ENCODE measurements around the gene SMIM12.

Gene SMIM12, protein sequence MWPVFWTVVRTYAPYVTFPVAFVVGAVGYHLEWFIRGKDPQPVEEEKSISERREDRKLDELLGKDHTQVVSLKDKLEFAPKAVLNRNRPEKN

DNA sequence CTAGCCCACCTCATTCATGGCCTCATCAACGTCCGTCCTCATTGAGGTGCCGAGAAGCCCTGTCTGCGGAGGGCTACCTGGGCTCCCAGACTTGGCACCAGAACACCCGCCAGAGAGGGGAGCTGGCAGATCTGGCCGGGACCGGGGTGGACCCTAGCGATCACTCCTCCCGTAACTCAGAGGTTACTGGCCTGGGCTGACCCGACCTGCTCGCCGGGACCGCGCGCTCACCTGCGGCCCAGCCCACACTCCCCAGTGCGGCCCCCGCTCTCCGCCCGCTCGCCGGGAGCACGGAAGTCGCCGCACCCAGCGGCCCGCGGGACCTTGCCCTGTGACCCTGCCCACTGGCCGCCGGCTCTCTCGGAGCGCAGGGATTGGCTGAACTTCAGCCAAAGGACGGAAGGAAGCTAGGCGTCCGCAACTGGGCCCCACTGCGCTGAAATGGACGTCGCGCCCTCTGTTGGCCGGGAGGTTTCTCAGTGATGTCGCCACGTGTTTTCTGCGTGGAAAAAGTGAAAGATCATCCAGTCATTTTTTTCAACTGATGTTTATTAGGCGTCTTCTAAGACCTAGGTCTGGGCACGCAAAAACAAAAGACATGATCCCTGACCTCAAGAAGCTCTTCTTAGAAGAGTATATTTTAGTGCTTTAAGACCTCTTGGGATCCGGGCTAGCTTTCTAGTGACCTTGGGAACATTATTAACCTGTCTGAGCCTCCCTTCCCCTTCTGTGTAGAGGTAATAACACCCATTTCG, at the start of gene SMIM12:
TSS of gene SMIM12 (minus strand) at position 304 of the 755 bp plus-strand sequence. CDS start 3,772 bp downstream, outside the sequence.
- DNase-seq = peak; percentile 78

DNA sequence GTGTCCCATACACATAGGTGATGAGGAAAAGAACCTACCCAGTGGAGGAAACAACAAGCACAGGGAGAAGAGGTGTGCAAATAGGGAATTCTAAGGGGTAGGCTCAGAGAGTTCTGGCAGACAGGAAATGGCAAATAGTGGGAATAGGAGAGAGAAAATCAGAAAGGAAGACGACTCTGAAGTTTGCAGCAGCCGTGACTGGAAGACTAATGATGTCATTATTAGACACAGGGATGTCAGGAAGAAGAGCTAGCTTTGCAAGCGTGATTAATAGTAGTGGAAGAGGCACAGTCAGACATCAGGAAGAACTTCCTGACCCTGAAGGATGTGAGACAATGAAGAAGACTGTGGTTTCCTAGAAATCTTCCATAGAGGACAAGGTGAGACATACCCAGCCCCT, 48.8 kb upstream of the SMIM12 start:
- DNase-seq = no peak

DNA sequence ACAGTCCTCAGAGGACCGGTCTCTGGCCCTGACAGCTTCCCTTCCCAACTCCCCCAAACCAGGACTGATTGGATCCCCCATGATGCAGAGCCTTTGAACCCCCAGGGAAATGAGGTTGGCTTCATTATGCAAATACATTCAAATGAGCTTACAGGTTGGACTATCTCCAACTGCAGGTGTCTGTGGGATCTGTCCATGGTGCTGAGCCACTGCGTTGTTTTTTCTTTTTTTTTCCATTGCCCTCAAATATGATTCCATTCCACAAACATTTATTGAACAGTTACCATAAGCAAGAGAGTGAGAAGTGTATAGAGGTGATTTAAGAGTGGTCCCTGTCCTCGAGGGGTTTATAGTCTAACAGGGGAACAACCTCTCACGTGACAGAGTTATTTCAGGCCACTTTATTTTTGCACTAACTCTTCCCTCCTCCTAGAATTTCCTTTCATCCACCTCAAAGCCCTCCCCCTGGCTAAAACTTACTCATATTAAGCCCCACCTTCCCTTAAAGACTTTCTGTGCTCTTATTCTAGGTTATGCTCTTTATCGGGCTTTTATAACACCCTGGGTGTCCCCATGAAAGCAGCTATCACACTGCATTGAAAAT, 48.0 kb upstream of the SMIM12 start:
- DNase-seq = no peak

DNA sequence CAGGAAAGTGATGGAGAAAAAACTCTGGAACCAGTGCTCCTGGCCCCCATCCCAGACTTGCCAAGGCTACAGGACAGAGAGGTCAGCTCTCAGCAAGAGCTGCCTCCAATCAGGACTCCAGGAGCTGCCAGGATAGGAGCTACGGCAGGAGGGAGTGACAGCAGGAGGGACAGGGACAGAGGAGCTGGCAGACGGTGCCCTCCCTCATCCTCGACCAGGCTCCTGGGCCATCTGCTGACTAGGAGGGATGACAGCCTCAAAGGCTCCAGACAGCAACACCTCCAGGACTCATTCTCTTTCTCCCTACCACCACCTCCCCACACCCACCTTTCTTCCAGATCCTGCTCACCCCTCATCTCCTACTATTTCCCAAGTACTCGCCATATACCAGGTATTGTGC, 47.2 kb upstream of the SMIM12 start:
- no peak for DNase-seq

DNA sequence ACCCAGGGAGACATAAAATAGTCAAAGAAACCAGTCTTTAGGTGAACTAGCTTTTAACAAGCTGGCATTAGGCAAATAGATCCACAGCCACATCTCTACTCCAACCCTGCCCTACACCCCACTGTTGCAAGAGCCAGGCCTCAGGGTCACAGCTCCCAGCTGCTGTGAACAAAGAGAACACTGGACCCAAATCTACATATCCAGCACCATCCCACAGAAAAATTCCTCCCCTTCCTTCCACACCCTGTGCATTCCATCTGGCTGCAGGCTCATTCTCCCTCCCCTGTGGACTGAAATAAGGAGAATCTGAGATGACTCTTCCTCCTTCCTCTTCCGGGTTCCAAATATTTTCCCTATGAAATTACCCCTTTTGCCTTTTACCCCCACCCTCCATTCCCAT, 46.7 kb upstream of the SMIM12 start:
- DNase-seq = no peak

DNA sequence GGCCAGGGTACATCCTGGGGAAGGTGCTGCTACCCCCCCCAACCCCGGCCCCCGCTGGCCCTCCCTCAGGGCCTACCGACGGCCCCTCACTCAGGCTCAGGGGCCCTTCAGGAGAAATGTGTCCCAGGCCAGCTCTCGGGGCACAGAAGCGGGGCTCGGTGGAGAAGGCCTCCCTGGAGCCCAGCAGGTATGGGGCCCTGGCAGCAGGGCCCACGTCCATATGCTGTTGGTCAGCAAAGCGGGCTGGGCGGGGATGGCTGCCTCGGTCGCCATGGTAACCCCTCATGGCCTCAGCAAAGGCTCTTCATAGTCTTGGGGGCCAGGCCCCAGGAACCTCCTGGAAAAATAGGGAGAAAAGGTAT, 45.5 kb upstream of the SMIM12 start:
- DNase-seq = no peak

DNA sequence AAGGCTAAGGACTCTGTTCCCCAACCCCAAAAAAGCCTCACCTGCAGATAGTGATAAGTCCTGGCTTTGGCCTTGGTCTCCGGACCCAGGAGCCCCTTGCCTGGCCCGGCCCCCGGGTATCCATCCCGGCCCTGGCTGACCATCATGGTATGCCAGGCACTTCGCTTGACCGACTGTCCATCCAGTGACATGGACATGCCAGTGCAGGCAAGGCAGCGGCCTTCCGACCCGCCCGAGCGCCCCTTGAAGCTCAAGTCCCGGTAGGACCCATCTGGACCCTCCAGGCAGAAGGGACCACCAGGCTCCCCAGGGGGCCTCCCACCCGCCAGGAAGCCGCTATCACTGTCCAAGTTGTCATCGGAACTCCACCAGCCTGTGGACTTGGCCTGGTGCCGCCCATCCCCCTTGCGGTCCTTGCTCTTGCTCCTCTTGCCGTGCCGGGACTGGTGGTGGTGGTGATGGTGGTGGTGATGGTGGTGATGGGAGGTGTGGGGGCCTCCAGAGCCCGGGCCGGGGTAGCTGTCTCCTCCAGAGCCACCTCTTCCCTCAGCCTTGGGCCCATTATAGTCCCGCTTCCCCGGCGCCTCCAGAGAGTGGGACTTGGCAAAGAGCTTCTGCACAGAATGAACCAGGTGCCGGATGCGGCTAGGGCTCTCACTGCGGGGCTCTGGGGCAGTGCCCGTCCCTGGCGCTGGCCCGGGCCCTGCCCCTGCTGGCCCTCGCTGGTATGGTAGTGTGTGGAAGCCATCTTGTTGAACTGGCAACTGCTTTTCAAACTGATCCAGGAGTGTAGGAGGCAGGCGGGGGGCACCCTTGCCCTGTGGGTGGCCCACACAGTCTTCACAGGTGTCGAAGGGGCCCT, 44.9 kb upstream of the SMIM12 start:
- DNase-seq = no peak

DNA sequence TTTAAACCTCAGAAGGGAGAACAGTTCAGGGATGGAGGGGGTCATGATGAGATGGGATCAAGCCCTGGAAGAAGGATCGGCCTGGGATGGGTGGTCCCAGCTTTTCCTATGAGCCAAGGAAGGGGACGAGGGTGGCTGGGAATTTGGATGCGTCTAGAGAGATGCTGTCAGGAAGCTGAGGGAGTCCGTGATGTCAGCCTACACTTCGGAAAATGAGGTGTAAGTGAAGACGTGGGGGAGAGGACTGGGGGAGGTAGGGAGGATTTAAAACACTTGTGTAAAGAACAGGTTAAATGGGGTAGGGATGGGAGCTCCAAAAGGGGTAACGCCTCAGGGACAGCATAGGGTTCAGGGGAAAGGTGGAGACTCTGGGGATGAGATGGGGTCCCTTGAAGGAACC, 42.4 kb upstream of the SMIM12 start:
- no peak for DNase-seq

DNA sequence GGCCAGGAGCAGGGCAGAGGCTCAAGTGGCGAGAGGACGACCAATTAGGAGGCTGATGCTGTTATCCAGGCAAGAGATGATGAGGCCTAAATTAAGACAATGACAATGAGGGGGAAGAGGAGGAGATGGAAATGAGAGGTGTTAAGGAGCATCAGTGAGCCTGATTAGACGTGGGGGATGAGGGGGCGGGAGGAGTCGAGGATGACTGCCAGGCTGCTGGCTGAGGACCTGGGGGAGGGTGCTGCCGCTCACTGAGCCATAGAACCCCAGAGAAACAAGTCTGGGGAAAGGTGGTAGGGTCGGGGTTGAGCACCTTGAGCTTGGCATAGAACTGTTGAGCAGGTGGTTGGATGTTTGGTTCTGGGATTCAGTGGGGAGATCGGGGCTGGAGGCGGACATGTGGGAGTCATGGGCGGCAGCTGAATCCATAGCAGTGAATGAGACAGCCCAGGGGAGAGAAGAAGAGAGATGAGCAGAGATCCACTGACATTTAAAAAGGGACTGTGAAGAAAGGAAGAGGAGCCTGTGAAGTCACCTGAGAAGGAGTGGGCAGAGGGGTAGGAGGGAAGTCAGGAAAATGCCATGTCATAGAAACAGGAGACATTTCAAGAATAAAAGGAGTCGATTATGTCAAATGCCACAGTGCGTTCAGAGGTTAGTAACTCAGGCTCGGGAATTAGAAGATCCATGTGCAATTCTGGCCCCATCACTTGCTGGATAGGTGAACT, 41.4 kb upstream of the SMIM12 start:
- no peak for DNase-seq

DNA sequence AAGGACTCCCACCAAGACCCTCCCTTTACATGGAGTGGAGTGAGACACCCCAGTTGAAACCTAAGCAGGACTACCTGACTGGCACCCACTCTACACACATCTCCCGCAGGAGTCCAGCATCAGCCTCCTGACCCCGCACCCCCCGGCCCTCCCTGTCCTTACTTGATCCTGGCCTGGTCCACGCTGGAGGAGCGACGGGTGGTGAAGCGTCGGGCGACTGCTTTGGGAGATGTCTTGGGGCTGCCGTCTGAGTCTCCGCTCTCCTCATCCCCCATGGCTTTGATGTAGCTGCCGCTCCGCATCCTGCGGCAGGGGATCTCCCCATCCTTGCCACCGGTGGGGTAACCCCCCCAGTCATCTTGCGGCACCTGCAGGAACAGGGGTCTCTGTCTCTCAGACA, 40.4 kb upstream of the SMIM12 start:
- no peak for DNase-seq

DNA sequence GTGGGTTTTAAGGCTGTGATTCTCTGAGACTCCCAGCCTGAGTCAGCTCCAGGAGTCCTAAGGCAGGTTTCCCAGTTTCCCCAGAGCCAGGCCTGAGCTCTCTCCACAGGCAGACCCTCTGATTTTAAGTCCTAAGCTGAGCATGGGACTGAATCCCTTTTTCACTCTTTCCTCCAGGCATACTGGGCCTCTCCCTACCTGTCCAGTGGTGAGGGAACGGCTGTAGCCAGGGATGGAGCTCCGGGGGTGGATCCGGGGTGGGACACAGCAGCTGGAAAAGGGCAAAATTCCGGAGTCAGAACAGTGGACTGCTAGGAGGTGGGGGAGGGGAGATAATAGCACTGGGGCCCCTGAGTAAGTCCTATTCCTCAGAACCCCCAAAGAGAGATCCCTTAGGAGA, 39.9 kb upstream of the SMIM12 start:
- DNase-seq = no peak

DNA sequence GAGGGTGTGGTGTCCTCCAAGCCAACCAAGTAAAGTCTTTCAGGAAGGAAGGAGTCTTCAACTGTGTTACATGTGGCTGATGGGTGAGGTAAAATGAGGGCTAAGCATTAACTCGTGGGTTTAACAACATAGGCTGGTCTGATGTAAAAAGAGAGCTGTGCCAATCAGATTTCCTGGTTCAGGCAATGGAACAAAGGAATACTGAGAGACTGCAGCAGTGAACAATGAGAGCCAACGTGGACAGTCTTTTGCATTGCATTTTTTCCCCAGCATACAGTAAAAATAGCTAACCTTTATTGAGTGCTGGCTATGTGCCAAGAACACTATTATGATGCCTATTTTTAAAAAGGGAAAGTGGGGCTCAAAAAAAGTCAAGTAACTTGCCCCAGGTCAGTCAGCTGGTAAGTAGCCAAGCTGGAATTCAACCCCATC, 38.8 kb upstream of the SMIM12 start:
- no peak for DNase-seq

DNA sequence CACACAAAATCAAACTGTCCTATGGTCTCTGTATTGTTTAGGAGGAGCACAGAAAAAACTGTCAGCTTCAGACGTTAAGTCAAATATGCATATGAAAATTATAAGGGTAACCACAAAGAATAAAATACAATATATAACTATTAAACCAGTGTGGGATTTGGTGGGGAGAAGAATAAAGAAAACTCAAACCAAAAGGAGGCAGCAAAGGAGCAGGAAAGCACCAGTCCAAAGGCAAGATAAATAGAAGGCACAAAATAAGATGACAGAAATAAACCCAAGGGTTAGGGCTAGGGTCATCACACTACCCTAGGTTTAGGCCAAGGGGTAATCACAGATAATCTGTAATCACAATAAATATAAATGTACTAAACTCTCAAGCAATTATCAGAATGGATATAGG, 37.1 kb upstream of the SMIM12 start:
- no peak for DNase-seq

DNA sequence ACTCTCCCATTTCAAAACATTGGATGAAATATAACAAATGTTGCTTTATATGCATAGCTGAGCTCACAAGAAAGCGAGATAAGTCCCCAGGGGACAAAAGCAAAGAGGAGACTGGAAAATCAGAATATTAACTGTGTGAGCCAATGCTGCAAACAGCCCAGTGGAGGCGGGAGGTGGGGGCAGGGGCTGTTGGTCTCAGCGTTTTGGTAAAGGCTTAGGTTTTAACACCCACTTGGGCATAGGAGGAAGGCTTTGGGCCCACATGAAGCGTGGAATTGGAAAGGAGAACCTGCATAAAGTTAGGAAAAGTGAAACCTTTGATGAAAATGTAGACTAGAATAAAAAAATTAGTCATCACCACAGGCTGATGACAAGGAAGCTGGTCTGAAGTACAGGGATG, 30.2 kb upstream of the SMIM12 start:
- DNase-seq = no peak

DNA sequence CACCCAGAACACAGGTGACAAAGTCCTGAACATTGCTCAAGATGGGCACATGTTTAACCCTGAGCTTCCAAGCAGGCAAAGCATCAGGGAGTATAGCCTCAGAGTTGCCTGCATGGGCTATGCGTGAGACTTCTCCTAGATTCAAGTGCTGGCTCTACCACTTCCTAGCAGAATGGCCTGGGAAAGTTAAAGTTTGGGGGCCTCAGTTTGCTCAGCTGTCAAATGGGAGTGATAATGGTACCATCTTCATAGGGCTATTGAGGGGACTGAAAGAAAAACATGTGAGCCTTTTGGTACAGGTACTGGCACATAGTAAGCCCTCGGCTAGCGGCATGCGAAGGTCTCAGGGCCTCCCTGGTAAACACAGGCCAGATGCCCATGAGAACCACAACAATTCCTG, 28.0 kb upstream of the SMIM12 start:
- DNase-seq = no peak

DNA sequence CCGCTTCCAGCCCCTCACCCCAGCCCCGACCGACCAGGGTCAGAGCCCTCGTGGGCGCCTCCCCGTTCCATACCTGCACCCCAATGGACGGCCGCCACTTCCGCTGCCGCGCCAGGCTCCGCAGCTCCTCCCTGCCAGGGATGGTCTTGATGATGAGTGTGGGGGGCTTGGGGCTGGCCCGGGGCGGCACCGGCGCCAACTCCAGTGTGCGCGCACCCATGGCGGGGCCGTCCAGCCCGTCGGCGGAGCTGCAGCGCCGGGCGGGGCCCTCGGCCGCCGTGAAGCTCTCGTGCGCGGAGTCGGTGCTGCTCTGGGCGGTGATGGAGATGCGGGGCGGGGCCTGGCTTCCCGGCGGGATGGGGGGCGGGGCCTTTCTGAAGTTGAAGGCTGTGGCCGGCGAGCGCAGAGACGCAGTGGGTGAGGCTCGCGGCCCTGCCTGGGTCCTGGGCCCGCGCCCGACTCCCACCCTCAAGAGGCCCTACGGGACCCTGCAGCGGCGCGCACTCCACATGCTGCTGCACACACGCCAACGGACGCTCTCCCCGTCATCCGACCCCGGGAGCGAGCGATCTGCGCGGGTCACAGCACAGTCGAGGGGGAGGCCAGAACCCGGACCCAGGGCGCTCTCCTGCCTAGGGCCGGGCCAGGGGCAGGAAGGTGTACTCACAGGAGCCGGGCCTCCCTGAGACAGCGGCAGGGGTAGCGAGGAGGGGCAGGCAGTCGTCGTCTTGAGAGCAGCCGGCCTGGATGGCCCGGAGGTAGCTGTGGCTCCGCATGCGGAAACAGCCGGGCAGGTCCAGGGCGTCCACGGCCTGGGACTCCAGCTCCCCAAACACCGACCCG, 26.1 kb upstream of the SMIM12 start:
- no peak for DNase-seq

DNA sequence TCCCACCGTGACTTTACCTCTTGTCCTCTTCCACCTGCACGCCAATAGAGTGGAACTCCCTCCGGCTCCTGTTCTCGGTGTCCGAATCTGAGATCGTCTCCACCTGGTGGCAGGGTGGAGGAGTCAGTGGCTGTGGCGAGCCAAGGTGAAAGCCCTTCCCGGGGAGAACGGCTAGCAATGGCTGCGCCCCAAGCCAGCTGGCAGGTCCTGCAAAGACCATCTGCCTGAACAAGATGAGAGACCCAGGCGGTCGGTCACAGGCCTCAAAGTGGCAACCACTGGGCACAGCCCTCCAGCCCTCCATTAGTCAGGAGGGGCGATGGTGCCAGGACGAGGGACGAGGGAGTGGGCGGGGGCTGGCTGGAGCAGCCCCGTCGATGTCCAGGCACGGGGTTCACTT, 25.4 kb upstream of the SMIM12 start:
- no peak for DNase-seq

DNA sequence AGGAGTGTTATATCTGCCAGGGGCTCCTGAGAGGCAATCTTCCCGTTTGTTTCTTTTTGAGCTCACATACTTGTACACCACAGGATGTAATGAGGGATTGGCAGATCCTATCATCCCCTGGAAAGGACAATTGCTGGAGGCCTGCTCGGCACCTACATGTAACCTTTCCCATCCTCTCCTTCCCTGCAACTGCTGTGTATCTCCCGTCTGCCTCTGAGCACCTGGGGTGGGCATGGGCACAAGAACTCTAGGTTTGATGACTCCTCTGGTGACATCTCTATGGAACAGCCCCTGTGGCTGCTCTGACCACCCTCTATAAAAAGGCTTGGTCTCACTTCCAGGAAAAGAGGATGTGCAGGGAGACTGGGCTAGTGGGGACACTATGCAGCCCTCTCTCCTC, 25.0 kb upstream of the SMIM12 start:
- no peak for DNase-seq

DNA sequence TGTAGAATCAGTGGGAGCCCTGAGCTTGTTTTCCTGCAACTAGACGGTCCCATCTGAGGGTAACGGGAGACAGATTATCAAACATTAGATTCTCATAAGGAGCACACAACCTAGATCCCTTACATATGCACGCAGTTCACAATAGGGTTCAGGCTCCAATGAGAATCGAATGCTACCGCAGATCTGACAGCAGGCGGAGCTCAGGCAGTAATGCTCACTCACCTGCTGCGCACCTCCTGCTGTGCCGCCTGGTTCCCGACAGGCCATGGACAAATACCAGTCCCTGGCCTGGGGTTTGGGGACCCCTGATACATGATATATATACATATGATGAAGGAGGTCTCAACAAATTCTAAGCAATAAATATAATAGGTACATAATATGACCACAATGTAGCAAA, 19.7 kb upstream of the SMIM12 start:
- DNase-seq = no peak

DNA sequence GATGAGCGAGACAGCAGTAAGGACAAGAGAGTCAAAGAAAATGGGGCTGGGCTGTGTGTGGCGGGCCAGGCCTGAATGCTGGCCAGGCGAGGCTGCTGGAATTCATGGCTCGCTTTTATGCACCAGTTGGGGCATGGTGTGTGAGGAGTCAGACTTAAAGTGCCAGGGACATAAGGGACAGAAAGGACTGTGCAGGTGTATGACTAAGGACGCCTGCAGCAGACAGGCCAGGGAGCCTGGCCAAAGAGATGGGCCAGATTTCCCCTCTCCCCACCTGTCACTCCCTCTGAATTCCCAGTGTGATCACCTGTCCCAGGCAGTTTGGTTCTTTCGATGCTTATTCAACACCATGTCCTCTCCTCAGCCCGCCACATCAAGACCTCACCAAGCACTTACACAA, 16.9 kb upstream of the SMIM12 start:
- DNase-seq = no peak

DNA sequence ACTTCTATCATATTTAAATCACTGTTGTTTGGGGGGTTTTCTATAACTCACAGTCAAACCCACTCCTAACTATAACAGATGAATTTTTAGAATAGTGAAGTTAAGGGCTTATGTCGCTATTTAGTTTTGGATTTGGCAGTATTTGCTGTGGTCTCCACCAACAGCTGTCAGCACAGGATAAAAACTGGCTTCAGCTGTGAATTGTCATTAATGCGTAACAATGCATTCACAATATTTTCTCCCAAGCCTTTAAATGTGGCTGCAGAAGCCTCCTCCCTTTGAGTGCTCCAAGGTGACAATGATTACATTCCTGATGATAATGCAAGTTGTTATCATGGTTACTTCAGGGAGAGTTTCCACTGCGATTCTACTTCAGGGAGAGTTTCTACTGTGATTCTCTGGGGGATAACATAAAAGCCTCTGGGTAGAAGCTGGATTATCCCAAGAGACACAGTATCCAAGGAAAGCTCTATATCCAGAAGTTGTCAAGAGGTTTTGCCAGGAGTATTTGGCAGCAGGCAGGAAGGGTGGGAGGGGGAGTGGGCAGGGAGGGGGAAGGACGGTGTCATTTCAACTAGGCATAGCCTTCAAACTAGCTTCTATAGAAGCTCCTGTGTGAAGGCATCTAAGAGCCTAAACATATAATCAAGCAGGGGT, 14.9 kb upstream of the SMIM12 start:
- DNase-seq = no peak

DNA sequence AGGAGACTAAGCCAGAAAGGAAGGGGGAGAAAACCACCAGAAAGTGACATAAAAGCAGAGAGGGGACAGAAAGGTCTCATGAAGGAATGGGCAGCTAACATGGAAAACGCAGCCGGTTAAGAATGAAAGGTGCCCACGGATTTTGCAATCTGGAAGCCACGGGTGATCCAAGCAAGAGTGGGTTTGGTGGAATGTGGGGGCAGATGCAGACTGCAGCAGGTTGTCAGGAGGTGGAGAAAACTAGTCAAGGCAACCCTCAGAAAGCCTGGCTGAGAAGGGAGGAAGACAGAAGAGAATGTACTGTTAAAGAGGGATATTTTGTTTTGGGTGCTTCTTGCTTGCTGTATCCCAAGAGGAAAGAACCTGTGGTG, 12.6 kb upstream of the SMIM12 start:
- no peak for DNase-seq
